HEK293 (cell line): ENCODE results near the gene LRRC15.

Experiments
- CTCF ChIA-PET: fragments of 350-600 bp; formaldehyde crosslinking; extraction: SDS; loops from one replicate; lab custom pipeline; 2021; ENCODE audit warnings: antibody characterized with exemption; lab: Yijun Ruan, JAX
- POLR2A ChIA-PET: fragments of 300-600 bp; formaldehyde crosslinking; extraction: SDS; loops from one replicate; lab custom pipeline; 2020; ENCODE audit warnings: antibody characterized with exemption, inconsistent platforms; lab: Yijun Ruan, JAX
- H3K27ac ChIP-seq: fragments of 200-500 bp; sonication (Bioruptor generic); 2 replicates; pipeline ENCODE4 v1.5.1; 2014; ENCODE audit warnings: low read depth, low read length, control low read depth, inconsistent platforms; ENCODE audit errors: extremely low read depth
- H3K36me3 ChIP-seq, 2 experiments: fragments of 200-500 bp in 1 of 2; sonication (Bioruptor generic) in 1 of 2; 1 replicate in 1 of 2; 2 replicates in 1 of 2; pipeline ENCODE4 v1.5.1; 2014 to 2017; ENCODE audit warnings: inconsistent platforms in 2 of 2, low read length in 2 of 2; ENCODE audit not compliant: control insufficient read depth in 2 of 2, insufficient read depth in 1 of 2
- H3K4me1 ChIP-seq: fragments of 200-500 bp; sonication (Bioruptor generic); 2 replicates; pipeline ENCODE4 v1.5.1; 2014; ENCODE audit warnings: mild to moderate bottlenecking, low read length, inconsistent platforms; ENCODE audit not compliant: control insufficient read depth, insufficient read depth
- H3K4me3 ChIP-seq: 2 replicates; pipeline ENCODE4 v1.5.1; 2011; ENCODE audit warnings: low read depth, mild to moderate bottlenecking, control low read depth, low read length, moderate library complexity
- H3K9me3 ChIP-seq: fragments of 200-500 bp; sonication (Bioruptor generic); 2 replicates; pipeline ENCODE4 v1.5.1; 2014; ENCODE audit warnings: low read depth, low read length, inconsistent platforms; ENCODE audit not compliant: control insufficient read depth, insufficient read depth
- EGR2 ChIP-seq: fragments of 450-650 bp; formaldehyde crosslinking; IDR thresholded peaks from 2 replicates; pipeline ENCODE4 v1.5.1; 2016; ENCODE audit warnings: low read depth, missing biosample characterization, missing genetic modification characterization
- SCRT2 ChIP-seq: fragments of 450-650 bp; formaldehyde crosslinking; IDR thresholded peaks from 2 replicates; pipeline ENCODE4 v1.5.1; 2016; ENCODE audit warnings: missing biosample characterization, missing genetic modification characterization
- SETDB1 ChIP-seq: IDR thresholded peaks from one replicate; pipeline ENCODE4 v1.6.1; 2017; ENCODE audit warnings: mild to moderate bottlenecking, low read length, moderate library complexity, mixed read lengths; ENCODE audit not compliant: insufficient read length
- ZBTB7A ChIP-seq: fragments of 450-650 bp; formaldehyde crosslinking; IDR thresholded peaks from 2 replicates; pipeline ENCODE4 v1.5.1; 2016; ENCODE audit warnings: low read depth, missing biosample characterization, missing genetic modification characterization
- ZNF2 ChIP-seq: fragments of 450-650 bp; formaldehyde crosslinking; IDR thresholded peaks from 2 replicates; pipeline ENCODE4 v1.5.1; 2016; ENCODE audit warnings: missing biosample characterization, missing genetic modification characterization
- ZNF24 ChIP-seq: fragments of 450-650 bp; formaldehyde crosslinking; IDR thresholded peaks from 2 replicates; pipeline ENCODE4 v1.5.1; 2016; ENCODE audit warnings: missing biosample characterization, missing genetic modification characterization
- ZNF274 ChIP-seq, 2 experiments: fragments of 200-500 bp in 1 of 2; fragments of 450-650 bp in 1 of 2; sonication (Bioruptor generic) in 1 of 2; formaldehyde crosslinking in 1 of 2; IDR thresholded peaks; 2 replicates each; pipeline versions ENCODE4 v1.5.1 to v1.6.1; 2014 to 2016; ENCODE audit warnings: borderline replicate concordance in 1 of 2, inconsistent platforms in 1 of 2, low read length in 1 of 2, missing biosample characterization in 1 of 2, missing genetic modification characterization in 1 of 2
- ZNF311 ChIP-seq: fragments of 450-650 bp; formaldehyde crosslinking; IDR thresholded peaks from 2 replicates; pipeline ENCODE4 v1.5.1; 2017; ENCODE audit warnings: missing biosample characterization, missing genetic modification characterization, borderline replicate concordance
- ZNF473 ChIP-seq: fragments of 450-650 bp; formaldehyde crosslinking; IDR thresholded peaks from 2 replicates; pipeline ENCODE4 v1.5.1; 2017; ENCODE audit warnings: missing biosample characterization, missing genetic modification characterization
- ZNF544 ChIP-seq: fragments of 450-650 bp; formaldehyde crosslinking; IDR thresholded peaks from 2 replicates; pipeline ENCODE4 v1.5.0; 2017; ENCODE audit warnings: missing biosample characterization, missing genetic modification characterization
- ZNF670 ChIP-seq: fragments of 450-650 bp; formaldehyde crosslinking; IDR thresholded peaks from 2 replicates; pipeline ENCODE4 v1.5.1; 2016; ENCODE audit warnings: missing biosample characterization, missing genetic modification characterization, low read depth
- ZNF785 ChIP-seq: fragments of 450-650 bp; formaldehyde crosslinking; IDR thresholded peaks from 2 replicates; pipeline ENCODE4 v1.5.1; 2016; ENCODE audit warnings: missing biosample characterization, missing genetic modification characterization
- ZNF837 ChIP-seq: fragments of 450-650 bp; formaldehyde crosslinking; IDR thresholded peaks from 2 replicates; pipeline ENCODE4 v1.5.1; 2016; ENCODE audit warnings: missing biosample characterization, missing genetic modification characterization
- ZXDB ChIP-seq: fragments of 450-650 bp; formaldehyde crosslinking; IDR thresholded peaks from 2 replicates; pipeline ENCODE4 v1.5.1; 2016; ENCODE audit warnings: missing biosample characterization, missing genetic modification characterization
- TF ChIP-seq, protein P1 (sequence below): fragments of 450-650 bp; formaldehyde crosslinking; IDR thresholded peaks from 2 replicates; pipeline ENCODE4 v1.5.1; 2017; ENCODE audit warnings: missing biosample characterization, mild to moderate bottlenecking, missing genetic modification characterization, moderate library complexity
- TF ChIP-seq, protein P2 (sequence below): fragments of 450-650 bp; formaldehyde crosslinking; IDR thresholded peaks from 2 replicates; pipeline ENCODE4 v1.5.1; 2016; ENCODE audit warnings: missing biosample characterization, missing genetic modification characterization

Gene LRRC15

DNA sequence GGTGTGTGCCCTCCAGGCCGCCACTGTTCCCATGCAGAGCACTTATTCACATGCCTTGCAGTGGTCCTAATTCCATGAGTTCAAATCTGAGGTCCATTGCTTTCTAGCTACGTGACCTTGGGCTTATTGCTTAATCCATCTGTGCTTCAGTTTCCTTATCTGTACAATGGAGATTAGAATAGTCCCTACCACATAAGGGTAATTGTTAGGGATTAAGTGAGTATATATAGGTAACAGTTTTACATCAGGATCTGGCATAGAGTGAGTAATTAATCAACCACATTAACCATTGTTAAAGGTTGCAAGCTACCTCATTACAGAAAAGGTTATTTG, 26.0 kb downstream of the LRRC15 start:
- Histone ChIP-seq H3K36me3 (no peaks in the 10 kb centered on the region), H3K4me3 (no peak overlapping the region), H3K4me1 (no peaks in the 10 kb centered on the region), H3K9me3 (no peaks in the 10 kb centered on the region), H3K27ac (no peak overlapping the region)
- TF ChIP-seq ZNF544 = no peak
- TF ChIP-seq ZBTB7A = no peak
- no peak for TF ChIP-seq ZXDB
- no peak for TF ChIP-seq ZNF837 (tag by site-specific recombination)
- no peak for TF ChIP-seq ZNF274 (IDR thresholded peaks at IDR 0.05; ENCODE audit: low read length)
- no peak for TF ChIP-seq ZNF274 (tag by site-specific recombination; IDR thresholded peaks at IDR 0.05; ENCODE audit: borderline replicate concordance)
- TF ChIP-seq, protein P1, sequence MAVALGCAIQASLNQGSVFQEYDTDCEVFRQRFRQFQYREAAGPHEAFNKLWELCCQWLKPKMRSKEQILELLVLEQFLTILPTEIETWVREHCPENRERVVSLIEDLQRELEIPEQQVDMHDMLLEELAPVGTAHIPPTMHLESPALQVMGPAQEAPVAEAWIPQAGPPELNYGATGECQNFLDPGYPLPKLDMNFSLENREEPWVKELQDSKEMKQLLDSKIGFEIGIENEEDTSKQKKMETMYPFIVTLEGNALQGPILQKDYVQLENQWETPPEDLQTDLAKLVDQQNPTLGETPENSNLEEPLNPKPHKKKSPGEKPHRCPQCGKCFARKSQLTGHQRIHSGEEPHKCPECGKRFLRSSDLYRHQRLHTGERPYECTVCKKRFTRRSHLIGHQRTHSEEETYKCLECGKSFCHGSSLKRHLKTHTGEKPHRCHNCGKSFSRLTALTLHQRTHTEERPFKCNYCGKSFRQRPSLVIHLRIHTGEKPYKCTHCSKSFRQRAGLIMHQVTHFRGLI = no peak
- no peak for TF ChIP-seq EGR2 (tag by site-specific recombination)
- no peak for TF ChIP-seq ZNF473
- TF ChIP-seq SETDB1 = no peak
- ChIA-PET POLR2A (no interaction called here), CTCF (interaction anchor here (0.6 to 3.0 kb wide), 30 partner anchors 9 to 682 kb away, joined by 3 to 20 read pairs (median 4); no protein-coding TSS in a partner anchor)

DNA sequence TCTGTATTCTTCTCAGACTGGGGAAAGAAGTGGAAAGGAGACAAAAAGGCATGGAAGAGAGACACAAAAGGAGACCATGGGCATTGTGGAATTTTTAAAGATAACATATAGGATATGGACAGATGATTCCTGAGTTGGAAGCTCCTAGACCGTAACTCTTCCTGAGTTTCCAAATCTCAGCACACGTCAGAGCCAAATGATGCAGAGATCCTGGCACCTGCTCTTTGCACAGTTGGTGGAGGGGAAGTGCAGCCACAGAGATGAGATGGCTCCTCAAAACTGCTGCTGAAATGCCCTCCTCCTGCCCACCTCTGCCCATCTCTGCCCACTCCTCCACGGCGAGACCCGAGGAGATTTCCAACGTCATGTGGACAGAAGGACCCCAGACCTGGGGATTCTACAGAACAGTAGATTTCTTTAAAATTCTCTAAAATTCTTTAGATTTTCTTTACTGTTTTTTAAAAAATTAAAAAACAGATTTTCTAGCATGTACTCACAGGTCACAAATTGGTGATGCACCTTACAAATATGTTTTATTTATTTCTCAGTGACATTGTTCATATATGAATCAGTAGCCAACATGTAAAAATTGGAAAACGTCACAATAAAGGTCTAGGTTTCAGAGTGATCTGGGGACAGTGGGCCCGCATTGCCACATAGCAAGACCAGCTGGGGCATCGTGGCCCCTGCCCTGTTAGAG, 26.5 kb downstream of the LRRC15 start:
- POLR2A ChIA-PET = no interaction called here
- no peak overlapping the region for H3K27ac ChIP-seq
- CTCF ChIA-PET = interaction anchor here (0.6 to 3.0 kb wide), 29 partner anchors 9 to 681 kb away, joined by 3 to 20 read pairs (median 4); no protein-coding TSS in a partner anchor
- no peaks in the 10 kb centered on the region for H3K9me3 ChIP-seq
- H3K4me1 ChIP-seq = no peaks in the 10 kb centered on the region
- no peak overlapping the region for H3K4me3 ChIP-seq
- TF ChIP-seq, protein P2, sequence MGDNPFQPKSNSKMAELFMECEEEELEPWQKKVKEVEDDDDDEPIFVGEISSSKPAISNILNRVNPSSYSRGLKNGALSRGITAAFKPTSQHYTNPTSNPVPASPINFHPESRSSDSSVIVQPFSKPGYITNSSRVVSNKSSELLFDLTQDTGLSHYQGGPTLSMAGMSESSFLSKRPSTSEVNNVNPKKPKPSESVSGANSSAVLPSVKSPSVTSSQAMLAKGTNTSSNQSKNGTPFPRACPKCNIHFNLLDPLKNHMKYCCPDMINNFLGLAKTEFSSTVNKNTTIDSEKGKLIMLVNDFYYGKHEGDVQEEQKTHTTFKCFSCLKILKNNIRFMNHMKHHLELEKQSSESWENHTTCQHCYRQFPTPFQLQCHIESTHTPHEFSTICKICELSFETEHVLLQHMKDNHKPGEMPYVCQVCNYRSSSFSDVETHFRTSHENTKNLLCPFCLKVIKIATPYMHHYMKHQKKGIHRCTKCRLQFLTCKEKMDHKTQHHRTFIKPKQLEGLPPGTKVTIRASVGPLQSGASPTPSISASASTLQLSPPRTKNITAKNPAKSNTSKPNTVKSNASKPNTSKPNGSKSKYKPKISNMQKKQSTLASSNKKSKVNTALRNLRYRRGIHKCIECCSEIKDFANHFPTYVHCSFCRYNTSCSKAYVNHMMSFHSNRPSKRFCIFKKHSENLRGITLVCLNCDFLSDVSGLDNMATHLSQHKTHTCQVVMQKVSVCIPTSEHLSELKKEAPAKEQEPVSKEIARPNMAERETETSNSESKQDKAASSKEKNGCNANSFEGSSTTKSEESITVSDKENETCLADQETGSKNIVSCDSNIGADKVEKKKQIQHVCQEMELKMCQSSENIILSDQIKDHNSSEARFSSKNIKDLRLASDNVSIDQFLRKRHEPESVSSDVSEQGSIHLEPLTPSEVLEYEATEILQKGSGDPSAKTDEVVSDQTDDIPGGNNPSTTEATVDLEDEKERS = no peak
- no peaks in the 10 kb centered on the region for H3K36me3 ChIP-seq

DNA sequence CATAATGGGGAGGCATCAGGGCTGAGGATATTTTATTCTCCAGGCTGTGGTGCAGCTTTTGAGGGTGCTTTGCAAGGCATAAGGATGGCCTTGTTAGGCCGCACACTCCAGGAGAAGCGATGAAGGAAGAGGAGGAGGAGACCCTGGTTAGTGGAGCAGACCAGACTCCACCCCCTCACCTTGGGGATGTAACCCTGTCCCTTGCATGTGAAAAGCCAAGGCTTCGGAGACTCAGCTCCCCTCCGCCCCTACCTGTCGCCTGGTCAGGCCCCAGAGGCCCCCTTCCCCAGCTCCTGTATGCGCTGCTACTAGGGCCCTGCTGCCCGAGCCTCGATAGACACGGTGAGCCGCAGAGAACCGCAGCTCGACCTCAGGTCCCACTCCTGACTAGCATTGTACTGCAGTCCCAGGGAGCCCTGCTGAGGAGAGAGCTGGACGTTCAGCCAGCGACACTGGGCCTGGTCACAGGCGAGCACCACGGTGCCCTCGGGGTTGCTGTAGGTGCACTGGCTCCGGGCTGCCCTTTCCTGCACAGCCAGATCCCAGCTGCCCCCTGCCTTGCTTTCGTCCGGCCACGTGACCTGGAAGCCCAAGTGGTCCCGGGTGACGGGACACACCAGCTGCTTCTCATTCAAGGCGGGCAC, 28.7 kb downstream of the LRRC15 start:
- Histone ChIP-seq H3K4me3 (no peak overlapping the region), H3K4me1 (no peaks in the 10 kb centered on the region), H3K36me3 (no peaks in the 10 kb centered on the region), H3K9me3 (no peaks in the 10 kb centered on the region), H3K27ac (no peak overlapping the region)
- ChIA-PET CTCF (no interaction called here), POLR2A (no interaction called here)
- no peak for TF ChIP-seq ZNF24 (tag by site-specific recombination)
- no peak for TF ChIP-seq ZNF785
- TF ChIP-seq ZNF670 (tag by site-specific recombination) = no peak
- peak; percentile 26; the same call in 1 of the 2 replicates for TF ChIP-seq SCRT2 (tag by site-specific recombination)
- no peak for TF ChIP-seq ZNF311
- no peak for TF ChIP-seq ZNF2 (tag by site-specific recombination)
- TF ChIP-seq, all 188 proteins: peak for 1
